ENCODE results near the gene PALLD. TPM values are rescaled to one million over a fixed set of nuclear protein-coding genes. Genes with fewer than 3 reads are reported as not detected.

PALLD gene
- total RNA-seq, 1 experiment from 2014 or later, result 18.3 TPM

GRCh38 chr4:168648929-168649328 lies 152.1 kb downstream of the PALLD start:
- Histone ChIP-seq H3T11ph (ENCODE audit: low read length) (no peak overlapping the region), H2AK5ac (ENCODE audit: insufficient read length, low read length) (no peak overlapping the region), H2BK120ac (ENCODE audit: low read depth, low read length, poor library complexity, severe bottlenecking) (no peak overlapping the region), H3K4me1 (ENCODE audit: insufficient read depth, low read length) (peaks cover 2% of the 10 kb centered on the region; the same call in 1 of the 2 replicates), H2BK5ac (ENCODE audit: insufficient read length, low read length) (no peak overlapping the region), H3K4me2 (ENCODE audit: insufficient read depth, insufficient read length, low read length) (no peak overlapping the region), H3K23ac (ENCODE audit: insufficient read length, low read depth, low read length) (no peak overlapping the region), H3K18ac (ENCODE audit: insufficient read length, low read depth, low read length) (no peak overlapping the region), H3K9me3 (ENCODE audit: control insufficient read depth, low read depth, low read length) (no peaks in the 10 kb centered on the region), H3K56ac (ENCODE audit: insufficient read length, low read depth, low read length) (no peak overlapping the region), H3K27ac (ENCODE audit: insufficient read length, low read depth, low read length) (no peak overlapping the region), H3K27me3 (ENCODE audit: insufficient read depth, low read length) (no peaks in the 10 kb centered on the region), H2BK15ac (ENCODE audit: low read depth, low read length) (no peak overlapping the region), H4K91ac (ENCODE audit: insufficient read length, low read depth, low read length) (no peak overlapping the region), H2BK12ac (ENCODE audit: insufficient read length, low read depth, low read length) (no peak overlapping the region), H3K14ac (ENCODE audit: insufficient read depth, low read length) (no peak overlapping the region), H2AFZ (ENCODE audit: low read length) (no peak overlapping the region), H3K79me1 (ENCODE audit: insufficient read depth, low read depth, low read length, poor library complexity, severe bottlenecking) (no peaks in the 10 kb centered on the region), H3K23me2 (ENCODE audit: insufficient read length, low read depth, low read length, poor library complexity, severe bottlenecking) (no peaks in the 10 kb centered on the region), H3K4ac (ENCODE audit: low read depth, low read length) (no peak overlapping the region), H3K9ac (ENCODE audit: extremely low read depth, insufficient read length, low read length) (no peak overlapping the region), H2BK20ac (ENCODE audit: low read depth, low read length, poor library complexity, severe bottlenecking) (no peak overlapping the region), H3K79me2 (ENCODE audit: insufficient read depth, low read length) (no peaks in the 10 kb centered on the region), H4K8ac (replicated peaks; ENCODE audit: insufficient read length, low read depth, low read length) (no peak overlapping the region), H4K20me1 (ENCODE audit: control insufficient read depth, insufficient read depth, insufficient read length) (no peaks in the 10 kb centered on the region), H4K5ac (ENCODE audit: insufficient read length, low read depth, low read length) (no peak overlapping the region)
- no peaks in the 10 kb centered on the region for H3K36me3 Mint-ChIP-seq (ENCODE audit: insufficient read depth in 1 of 3, low read depth in 3 of 3)
- H3K27ac Mint-ChIP-seq, result no peak overlapping the region
- DNase-seq, result no peak
- H3K4me3 Mint-ChIP-seq, result no peak overlapping the region
- no CpG with 5 or more reads among the region's 3 CpGs for WGBS (ENCODE audit: extremely low coverage, insufficient read length, low lambda C conversion rate)
- H3K9me3 Mint-ChIP-seq, result no peaks in the 10 kb centered on the region
- H3K4me1 Mint-ChIP-seq, result peaks cover 22 to 33% of the 10 kb centered on the region in 2 experiments
- H3K27me3 Mint-ChIP-seq (ENCODE audit: low read depth), result no peaks in the 10 kb centered on the region
- TF ChIP-seq CTCF (conservative IDR thresholded peaks at IDR 0.05), result no peak

Measured in H9 (cell line).